NCI-H510A (cell line): ENCODE data around the gene MYBPC3.

Experiments
- DNase-seq: peaks from one replicate; lab custom pipeline; 2025; lab: John Stamatoyannopoulos, UW

Gene MYBPC3

DNA sequence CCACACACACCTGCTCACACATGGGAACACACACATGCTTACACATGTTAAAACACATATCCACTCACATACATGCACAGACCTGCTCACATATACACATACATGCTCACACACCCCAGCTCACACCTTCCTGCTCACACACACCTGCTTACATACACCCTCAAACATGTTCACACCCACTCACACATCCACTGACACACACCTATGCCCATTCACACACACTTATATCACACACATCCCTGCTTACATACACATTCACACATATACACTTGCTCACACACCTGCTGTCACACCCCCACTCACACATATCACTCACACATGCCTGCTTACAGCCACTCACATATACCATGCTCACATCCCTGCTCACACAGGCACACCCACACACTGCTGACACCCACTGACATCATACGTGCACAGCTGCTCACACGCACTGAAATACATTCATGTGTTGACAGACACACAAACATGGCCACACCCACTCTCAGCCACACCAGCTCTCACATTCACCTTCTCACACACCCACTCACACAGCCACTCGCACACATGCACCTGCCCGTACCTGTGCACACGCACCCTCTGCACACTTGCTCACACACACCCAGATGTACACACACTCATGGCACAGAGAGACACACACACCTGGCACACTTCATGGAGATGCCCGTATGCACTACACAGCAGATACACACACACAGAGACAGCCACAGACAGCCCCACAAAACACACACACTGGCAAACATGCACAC lies 5.7 kb upstream of the MYBPC3 start:
- DNase-seq, result no peak

DNA sequence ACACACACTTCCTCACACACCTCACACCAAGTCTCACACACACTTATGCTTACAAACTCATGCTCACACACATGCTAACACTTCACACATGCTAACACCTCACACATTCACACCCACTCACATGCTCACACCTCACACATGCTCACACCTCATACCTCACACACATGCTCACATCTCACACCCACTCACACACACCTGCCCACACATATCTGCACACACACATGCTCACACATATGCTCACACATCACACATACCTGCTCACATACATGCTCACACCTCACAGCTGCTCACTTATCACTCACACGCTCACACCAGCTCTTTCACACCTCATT lies 4.5 kb upstream of the MYBPC3 start:
- no peak for DNase-seq

DNA sequence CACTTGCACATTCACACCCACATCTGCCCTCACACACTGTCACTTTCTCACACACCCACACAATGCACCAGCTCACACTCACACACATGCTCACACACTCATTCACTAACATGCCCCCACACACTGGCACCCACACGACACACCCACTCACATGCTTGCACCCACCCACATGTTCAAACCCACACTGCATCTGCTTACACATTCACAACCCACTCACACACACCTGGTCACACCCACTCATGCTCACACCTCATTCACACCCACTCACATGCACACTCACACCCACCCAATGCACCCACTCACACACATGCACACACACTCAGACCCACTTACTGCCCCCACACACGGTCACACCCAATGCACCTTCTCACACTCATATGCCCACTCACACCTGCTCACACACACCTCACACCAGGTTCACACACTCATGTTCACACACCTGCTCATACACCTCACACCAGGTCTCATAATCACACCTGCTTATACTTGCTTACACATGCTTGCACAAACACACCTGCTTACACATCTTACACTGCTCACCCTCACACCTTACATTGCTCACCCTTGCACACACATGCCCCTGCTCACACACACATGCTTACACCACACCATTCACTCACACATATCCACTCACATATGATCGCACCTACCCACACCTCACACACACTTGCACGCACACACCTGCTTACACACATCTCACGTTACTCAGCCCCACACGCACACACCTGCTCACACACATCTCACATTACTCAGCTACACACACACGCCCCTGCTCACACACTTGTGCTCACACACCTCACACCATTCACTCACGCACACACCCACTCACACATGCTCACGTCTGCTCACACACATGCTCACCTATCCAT lies 3.9 kb upstream of the MYBPC3 start:
- no peak for DNase-seq

DNA sequence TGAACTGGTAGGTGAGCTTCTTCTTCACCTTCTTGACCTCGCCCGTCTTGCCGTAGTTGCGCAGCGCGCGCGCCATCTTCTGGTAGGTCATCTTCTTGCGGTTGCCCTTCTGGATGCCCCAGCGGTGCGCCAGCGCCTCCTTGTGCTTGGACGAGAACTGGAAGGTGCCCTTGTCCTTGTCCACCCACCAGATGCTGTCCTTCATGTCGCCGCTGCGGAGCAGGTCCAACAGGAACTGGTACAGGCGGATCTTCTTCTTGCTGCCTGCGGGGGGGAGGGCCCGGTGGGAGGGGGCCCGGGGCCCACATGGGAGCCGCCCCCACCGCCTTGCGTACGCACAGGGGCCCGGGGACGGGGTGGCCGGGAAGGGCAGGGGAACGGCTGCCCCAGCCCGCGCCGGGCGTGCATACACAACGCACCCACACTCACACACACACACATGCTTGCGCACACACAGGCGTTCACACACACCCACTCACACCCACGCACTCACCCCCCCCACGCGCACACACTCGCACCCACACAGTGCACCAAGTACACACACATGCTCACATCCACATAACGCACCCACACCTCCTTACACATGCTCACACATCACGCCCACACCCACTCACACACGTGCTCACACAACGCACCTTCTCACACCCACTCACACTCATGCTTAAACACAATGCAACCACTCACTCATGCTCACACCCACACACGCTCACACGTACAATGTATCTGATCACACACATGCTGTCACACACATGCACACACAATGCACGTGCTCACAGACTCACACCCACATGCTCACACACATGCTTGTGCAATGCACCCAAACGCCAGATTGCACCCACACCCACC lies 3.0 kb upstream of the MYBPC3 start:
- DNase-seq, result peak; percentile 60

DNA sequence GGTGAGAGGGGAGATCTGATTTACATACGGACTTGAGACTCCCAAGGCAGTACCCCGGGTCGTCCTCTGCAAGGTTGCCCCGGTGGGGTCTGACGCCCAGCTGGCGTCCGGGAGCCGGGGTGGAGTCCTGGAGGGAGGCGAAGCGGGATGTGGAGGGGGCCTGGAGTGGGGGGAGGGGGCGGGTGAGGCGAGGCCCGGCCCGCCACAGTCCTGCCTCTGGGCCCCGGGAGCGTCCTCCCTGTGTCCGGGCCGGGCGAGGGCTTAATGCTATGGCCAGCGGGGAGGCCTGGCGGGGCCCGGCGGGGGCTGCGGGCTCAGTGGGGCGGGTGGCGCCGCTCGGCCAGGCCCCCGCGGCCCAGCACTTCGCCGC lies 2.4 kb upstream of the MYBPC3 start:
- DNase-seq, result no peak

DNA sequence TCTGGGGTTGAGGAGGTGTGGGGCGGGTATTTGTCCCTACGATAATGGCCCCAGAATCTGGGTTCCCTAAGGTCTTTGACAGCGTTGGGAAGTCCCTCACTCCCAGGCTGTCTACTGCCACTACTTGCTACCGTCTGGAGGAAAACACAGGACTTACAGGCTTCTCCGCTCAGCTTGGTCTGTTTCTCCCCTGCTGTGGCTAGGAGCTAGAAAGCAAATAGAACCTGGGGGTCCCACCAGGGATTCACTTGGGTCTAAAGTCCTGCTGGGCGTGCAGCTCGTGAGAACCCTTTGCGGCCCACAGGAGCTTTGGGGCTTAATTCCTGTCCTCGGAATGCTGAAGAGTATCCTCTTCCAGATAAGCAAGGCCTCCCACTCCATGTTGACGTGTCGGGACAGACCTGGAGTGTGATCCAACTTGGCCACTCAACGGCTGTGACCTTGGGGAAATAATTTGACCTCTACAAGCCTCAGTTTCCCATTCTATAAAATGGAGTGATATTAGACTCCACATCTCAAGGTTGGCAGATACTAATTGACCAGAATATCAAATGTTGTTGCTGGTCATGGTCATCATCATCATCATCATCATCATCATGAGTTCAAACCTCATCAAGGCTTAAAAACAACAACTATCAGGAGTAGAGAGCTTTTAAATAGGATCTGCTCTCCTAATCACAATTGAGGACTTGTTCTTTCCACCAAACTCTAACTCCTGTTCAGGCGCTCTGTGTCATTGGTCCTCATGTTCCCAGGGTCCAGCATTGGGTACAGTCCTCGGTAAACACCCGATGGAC lies 1.7 kb upstream of the MYBPC3 start:
- DNase-seq, result no peak

DNA sequence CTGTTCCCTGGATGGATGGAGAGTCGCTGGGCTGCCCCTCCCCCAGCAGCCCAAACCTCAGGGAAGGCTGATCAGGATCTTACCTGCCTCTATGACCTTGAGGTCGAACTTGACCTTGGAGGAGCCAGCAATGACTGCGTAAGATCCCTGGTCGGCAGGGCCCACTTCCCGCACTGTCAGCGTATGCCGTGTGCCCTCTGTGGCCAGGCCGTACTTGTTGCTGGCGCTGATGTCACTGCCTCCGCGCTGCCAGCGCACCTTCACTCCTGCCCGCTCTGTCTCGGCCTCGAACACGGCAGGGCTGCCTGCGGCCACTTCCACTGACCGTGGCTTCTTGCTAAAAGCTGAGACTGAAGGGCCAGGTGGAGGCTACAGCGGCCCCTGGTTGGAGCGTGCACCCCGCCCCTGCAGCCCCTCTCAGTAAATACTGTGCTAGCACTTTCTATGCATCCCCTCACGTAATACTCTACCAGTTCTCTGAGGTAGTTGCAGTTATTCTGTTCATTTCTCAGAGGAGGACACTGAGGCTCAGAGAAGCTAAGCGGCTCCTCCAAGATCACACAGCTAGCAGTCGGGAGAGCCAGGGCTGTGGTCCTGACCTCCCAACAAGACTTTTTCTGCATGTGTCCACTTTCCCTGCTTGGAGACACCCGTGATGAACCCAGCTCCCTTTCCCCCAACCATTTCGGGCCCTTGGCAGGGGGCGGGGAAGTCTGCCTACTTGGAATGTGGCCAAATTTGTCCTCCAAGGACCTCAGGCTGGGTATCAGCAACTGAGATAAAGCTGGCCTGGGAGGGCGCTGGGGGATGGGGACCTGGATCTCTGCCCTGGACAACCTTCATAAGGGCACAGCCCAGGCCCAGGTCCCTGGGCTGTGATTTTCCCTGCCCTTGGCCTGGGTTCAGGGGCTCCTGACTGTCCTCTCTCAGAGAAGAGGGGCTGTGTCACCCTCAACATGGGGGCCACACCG lies 1.1 kb downstream of the MYBPC3 start:
- DNase-seq, result no peak

DNA sequence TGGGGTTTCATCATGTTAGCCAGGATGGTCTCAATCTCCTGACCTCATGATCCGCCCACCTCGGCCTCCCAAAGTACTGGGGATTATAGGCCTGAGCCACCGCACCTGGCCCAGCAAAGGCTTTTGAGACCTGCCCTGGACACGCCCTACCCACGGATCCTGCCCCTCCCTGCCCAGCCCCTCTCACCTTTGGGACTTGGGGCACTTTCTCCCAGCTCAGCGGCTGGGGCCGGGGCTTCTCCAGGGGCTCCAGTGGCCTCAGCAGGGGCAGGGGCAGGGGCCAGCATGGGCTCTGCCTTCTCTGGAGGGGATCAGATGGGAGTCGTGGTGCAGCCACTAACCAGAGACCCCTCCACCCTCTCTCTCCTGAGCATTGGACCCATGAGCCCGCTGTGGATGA lies 2.2 kb downstream of the MYBPC3 start:
- no peak for DNase-seq

DNA sequence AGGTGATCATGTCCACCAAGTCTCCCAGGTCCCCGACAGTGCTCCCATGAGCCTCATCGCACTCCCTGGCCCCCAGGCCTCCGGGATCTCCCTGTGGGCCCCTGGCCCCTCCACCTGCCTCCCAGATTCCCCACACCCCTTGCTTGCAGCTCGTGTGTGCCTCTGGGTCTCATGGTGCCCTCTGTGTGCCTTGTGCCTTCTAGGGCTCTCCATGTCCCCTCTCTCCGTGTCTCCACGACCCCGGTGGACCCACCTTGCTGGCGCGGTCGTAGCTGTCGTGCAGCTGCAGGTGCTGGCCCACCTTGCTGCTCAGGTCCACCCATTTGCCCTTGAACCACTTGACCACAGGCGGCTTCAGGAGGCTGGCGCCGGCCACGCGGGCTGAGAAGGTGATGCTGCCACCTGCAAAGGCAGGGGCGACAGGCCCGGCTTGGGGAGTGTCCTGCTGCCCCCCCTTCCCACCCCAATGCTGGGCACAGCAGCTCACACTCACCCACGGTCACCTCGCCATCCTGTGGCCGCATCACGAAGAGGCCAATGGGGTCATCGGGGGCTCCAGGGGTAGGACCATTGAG lies 2.9 kb downstream of the MYBPC3 start:
- DNase-seq, result no peak

DNA sequence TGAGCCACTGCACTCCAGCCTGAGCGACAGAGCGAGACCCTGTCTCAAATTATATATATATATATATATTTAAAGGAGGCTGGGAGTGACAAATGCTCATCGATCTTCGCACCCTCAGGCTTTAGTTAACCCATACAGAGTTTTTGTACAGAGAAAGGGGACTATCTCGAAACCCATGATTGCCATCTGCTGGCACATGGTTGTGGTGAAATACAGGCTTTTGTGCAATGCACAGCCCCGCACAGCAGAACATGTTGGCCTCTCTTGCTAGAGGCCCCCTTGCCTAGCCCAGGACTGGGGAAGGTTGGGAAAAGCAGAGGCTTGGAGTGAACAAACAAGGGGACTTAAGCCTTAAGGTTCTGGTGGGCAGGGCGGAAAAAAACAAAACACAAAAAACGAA lies 3.6 kb downstream of the MYBPC3 start:
- DNase-seq, result no peak

DNA sequence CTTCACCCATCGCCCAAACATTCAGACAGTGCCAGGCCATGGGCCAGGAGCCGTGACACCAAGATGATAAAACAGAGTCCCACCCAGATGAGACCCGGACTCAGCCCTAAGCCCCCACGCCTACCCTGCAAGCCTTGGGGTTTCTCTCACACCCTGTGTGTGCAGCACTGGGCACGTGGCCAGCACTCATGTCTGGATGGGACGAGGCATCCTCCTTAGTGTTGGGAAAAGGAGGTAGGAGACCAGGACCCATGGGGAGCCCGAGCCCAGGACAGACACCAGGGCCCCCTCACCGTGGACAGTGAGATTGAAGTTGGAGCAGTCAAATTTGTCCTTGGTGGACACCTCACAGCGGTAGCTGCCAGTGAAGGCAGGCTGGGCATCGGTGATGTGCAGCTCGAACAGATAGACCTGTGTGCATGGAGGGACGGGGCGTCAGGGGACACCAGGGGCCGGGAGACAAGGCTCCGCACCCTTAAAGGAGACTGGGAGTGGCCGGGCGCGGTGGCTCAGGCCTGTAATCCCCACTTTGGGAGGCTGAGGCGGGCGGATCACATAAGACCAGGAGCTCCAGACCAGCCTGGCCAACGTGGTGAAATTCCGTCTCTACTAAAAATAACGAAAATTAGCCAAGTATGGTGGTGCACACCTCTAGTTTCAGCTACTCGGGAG lies 4.2 kb downstream of the MYBPC3 start:
- no peak for DNase-seq

DNA sequence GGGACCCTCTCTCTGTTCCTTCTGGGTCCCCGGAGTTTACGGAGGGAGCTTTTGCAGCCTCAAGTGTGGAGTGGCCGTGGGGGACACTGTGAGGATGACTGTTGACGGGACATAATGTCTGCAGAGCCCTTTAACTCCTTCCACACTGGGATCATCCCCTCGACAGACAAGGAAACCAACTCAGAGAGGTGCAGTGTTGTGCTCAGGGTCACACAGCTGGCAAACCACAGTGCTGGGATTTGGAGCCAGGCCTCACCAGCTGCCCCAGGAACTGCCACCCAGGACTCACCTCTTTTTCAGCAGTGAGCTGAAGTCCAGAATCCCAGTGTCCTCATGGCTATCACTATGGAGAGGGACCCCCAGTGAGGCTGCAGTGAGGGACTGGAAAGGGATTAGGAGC lies 5.4 kb downstream of the MYBPC3 start:
- no peak for DNase-seq

DNA sequence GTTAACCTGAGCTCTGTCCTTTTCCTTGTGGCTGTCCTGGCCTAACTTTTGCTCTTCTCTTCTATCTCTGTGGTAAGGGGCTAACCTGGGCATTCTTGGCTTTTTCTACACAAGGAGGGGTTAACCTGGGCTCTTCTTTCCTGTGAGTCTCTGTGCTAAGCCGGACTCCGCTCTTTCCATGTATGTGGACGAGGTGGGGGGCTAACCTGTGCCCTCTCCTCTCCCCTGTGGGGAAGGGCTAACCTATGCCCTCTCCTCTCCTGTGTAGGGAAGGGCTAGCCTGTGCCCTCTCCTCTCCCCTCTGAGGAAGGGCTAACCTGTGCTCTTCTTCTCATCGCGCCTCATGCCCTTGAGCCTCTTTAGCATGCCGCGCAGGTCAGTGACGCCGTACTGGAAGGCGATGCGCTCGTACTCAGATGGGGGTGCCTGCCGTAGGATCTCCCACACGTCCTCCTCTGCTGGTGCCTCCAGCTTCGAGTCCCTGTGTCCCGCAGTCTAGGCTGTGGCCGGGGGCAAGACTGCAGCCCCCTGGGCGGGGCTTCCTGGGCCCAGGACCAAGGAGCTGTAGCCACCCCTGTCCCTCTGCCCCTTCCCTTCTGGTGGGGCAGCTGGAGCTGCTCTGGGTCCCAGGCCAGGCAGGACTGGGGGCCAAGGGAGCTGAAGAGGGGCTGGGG lies 6.5 kb downstream of the MYBPC3 start:
- no peak for DNase-seq

DNA sequence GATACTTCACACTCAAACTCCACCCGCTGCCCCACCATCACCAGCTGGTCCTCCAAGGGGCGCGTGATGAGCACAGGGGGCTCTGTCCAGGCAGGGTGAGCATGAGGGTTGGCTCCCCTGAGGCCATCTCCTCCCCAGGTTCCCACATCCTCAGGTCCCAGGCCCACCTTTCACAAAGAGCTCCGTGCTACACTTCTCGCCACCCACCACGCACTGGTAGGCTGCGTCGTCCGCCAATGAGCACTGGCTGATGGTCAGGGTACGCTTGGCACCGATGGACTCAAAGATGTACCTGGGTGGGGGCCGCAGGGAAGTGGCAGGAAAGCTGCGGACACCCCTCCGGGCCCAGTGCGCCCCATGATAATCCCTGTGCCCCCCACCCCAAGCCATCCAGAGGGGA lies 9.6 kb downstream of the MYBPC3 start:
- DNase-seq, result no peak

DNA sequence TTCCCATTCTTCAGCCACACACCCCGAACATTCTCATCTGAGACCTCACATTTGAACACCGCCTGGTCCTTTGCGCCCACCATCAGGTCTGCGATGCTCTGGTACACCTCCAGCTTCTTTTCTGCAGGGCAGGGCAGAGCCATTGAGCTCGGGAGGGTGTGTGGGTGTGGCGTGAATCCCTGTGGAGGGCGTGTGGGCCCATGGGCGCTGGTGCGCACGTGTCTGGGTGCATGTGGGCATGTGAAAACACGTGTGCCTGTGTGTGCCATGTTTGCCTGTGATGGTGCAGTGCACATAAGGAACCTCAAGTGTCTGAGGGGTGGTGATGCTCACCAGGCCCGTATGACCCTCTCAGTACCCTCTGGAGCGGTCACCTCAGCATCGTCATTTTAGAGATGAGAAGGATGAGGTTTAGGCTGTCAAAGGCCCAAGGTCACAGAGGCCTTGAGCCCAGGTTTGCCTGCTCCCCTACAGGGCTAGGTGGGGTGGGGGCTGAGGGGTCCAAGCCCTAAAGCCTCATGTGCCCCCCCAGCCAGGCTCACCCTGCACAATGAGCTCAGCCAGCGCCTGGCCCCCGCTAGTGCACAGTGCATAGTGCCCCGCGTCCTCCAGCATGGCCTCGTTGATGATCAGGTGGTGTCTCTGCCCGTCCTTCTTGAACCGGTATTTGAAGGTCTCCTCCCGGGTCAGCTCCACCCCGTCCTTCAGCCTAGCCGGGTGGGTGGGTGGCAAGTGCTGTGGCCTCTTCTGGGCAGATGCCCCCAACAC lies 10.3 kb downstream of the MYBPC3 start:
- DNase-seq, result no peak

DNA sequence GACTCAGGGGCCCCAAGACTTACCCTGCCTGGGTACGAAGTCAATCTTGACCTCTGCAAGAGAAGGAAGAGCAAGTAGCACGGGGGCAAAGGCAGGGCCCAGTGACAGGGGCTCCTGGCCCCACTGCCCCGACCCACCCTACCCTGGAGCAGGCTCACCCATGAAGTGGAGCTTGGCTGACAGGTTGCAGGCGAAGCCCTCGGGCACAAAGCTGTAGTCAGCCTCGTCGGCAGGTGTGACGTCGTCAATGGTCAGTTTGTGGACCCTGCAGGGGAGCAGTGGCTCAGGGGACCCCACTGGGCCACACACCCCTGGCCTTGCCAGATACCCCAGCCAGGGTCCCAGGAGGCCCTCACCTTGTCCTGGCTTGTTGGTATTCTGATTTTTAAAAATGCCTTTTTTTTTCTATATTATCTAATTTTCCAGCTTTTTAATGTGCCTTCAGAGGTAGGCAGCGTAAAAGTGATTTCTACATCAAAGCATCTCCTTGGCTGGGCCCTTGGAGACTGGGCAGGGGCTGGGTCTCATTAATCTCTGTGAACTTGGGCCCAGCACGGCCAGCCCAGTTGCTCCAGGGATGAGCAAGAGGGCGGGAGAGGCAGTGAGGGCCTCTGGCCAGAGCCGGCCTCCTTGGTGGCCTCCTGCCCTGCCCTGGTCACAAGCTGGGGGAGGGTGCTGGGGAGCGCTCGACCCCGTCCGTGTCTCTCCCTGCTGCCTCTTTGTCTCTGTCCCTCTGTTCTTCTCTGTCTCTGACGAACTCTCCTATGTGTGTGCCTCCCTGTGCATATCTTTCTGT lies 11.3 kb downstream of the MYBPC3 start:
- DNase-seq, result no peak

DNA sequence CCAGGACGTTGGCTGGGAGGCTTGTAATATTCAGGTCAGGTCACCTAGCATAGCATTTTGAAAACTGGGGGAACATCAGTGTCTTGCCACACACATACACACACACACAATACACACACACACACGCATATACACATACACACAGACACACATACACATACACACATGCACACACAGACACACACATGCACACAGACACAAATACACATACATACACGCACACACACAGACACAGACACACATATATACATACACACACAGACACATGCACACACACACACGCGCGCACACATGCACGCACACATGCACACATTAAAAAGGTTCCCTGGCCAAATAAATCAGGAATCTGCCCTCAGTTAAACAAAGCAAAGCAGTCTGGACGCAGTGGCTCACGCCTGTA lies 12.5 kb downstream of the MYBPC3 start:
- DNase-seq, result no peak
